Endodermal cell (in vitro differentiated cells): ENCODE data around the gene DDT. TPM values are rescaled to one million over a fixed set of nuclear protein-coding genes. Genes with fewer than 3 reads are reported as not detected.
"Not testable (repeated sequence)": the region's sequence is repeated elsewhere in the genome, so short reads cannot be mapped to it uniquely, and the experiment has no call there.

ENCODE experiments used
- DNase-seq: peaks from one replicate; pipeline ENCODE4 v3.0.0-alpha.2; 2017
- H3K27ac ChIP-seq: 2 replicates; pipeline ENCODE4 v1.5.1; 2013; ENCODE audit warnings: mild to moderate bottlenecking, low read depth, low read length, moderate library complexity
- H3K27me3 ChIP-seq: 2 replicates; pipeline ENCODE4 v1.6.1; 2013; ENCODE audit warnings: mild to moderate bottlenecking, low read length, moderate library complexity; ENCODE audit not compliant: insufficient read depth, control insufficient read depth, poor library complexity, severe bottlenecking
- H3K36me3 ChIP-seq: 2 replicates; pipeline ENCODE4 v1.7.0; 2013; ENCODE audit warnings: mild to moderate bottlenecking, low read length, moderate library complexity; ENCODE audit not compliant: control insufficient read depth, insufficient read depth
- H3K4me1 ChIP-seq: one replicate; pipeline ENCODE4 v1.7.0; 2013; ENCODE audit warnings: low read length; ENCODE audit not compliant: control insufficient read depth, insufficient read depth
- H3K4me3 ChIP-seq: 2 replicates; pipeline ENCODE4 v1.5.1; 2013; ENCODE audit warnings: mild to moderate bottlenecking, low read length, moderate library complexity
- H3K9ac ChIP-seq: 2 replicates; pipeline ENCODE4 v1.6.1; 2013; ENCODE audit warnings: mild to moderate bottlenecking, low read length, moderate library complexity; ENCODE audit not compliant: poor library complexity, severe bottlenecking; ENCODE audit errors: extremely low read depth
- H3K9me3 ChIP-seq: 2 replicates; pipeline ENCODE4 v1.6.1; 2013; ENCODE audit warnings: mild to moderate bottlenecking, low read length, moderate library complexity; ENCODE audit not compliant: control insufficient read depth
- H3K27ac Mint-ChIP-seq: 2 replicates; pipeline ENCODE4 v1.8.0; 2020; ENCODE audit warnings: mixed read lengths
- H3K27me3 Mint-ChIP-seq: 2 replicates; pipeline ENCODE4 v1.8.0; 2021; ENCODE audit warnings: mild to moderate bottlenecking, mixed read lengths; ENCODE audit not compliant: insufficient read depth
- H3K36me3 Mint-ChIP-seq: 2 replicates; pipeline ENCODE4 v1.8.0; 2020; ENCODE audit warnings: low read depth, mixed read lengths
- H3K4me1 Mint-ChIP-seq: 2 replicates; pipeline ENCODE4 v1.8.0; 2020; ENCODE audit warnings: mixed read lengths
- H3K4me3 Mint-ChIP-seq: 2 replicates; pipeline ENCODE4 v1.8.0; 2020; ENCODE audit warnings: mild to moderate bottlenecking, moderate library complexity, mixed read lengths
- H3K9me3 Mint-ChIP-seq: 2 replicates; pipeline ENCODE4 v1.8.0; 2020; ENCODE audit warnings: mild to moderate bottlenecking, mixed read lengths
- CTCF ChIP-seq: fragments of 200-600 bp; sonication (generic); conservative IDR thresholded peaks from 2 replicates; pipeline ENCODE4 v1.5.0; 2021; ENCODE audit warnings: antibody characterized with exemption, mild to moderate bottlenecking
- WGBS, 2 experiments: methylation state at CpG; one replicate each; pipeline versions ENCODE4 v1.1.5 to v1.1.7; 2013; ENCODE audit warnings: missing lambda C conversion rate in 2 of 2, mixed read lengths in 1 of 2; ENCODE audit not compliant: insufficient coverage in 1 of 2, insufficient read length in 1 of 2; 5-methylcytosine and 5-hydroxymethylcytosine counted together
- long read RNA-seq, 4 experiments: library from polyadenylated mRNA in 2 of 4; library from RNA in 1 of 4; library from capped mRNA in 1 of 4; stranded (forward) in 3 of 4; unstranded in 1 of 4; transcript quantifications; one replicate each; pipeline ENCODE4 v2.0.0, GENCODE V29; 2020 to 2021; ENCODE audit warnings: inconsistent platforms in 1 of 4
- polyA plus RNA-seq, 2 experiments: library from polyadenylated mRNA; stranded (reverse); fragments of 50-300 nt; gene quantifications; one replicate each; pipeline ENCODE4 v1.2.3, GENCODE V29; 2013
- total RNA-seq, 2 donors: library from RNA; stranded (reverse); fragmentation: NEBNext Ultra II Directional in 1 of 2; extraction: Animal tissue kit (Norgen Biotek cat#: 25700) in 1 of 2; gene quantifications; 2 replicates in 1 of 2; 3 replicates in 1 of 2; pipeline ENCODE4 v1.2.1, GENCODE V29; 2021

Gene DDT
- total RNA-seq = 100 to 1,000 TPM; 117 to 164 TPM
- polyA plus RNA-seq (2013, experiment 1 of 2) = 87.2 TPM
- 80.7 TPM for polyA plus RNA-seq (2013, experiment 2 of 2)
- long read RNA-seq, experiment 1, transcript DDT-202 (3 exons, 713 nt) = major isoform, 82 of 87 reads
- long read RNA-seq, experiment 1, partial matches to known transcripts = 0 of 87 reads
- long read RNA-seq, experiment 1, other reads (novel, unspliced or antisense) = 3 of 87 reads
- long read RNA-seq, experiment 2, transcript DDT-202 (3 exons, 713 nt) = major isoform, 15 of 20 reads
- long read RNA-seq, experiment 2, partial matches to known transcripts = 0 of 20 reads
- long read RNA-seq, experiment 2, other reads (novel, unspliced or antisense) = 1 of 20 reads
- long read RNA-seq, experiment 3, transcript DDT-206 (2 exons, 1,048 nt) = minor isoform, 7 of 44 reads
- long read RNA-seq, experiment 3, transcript DDT-202 (3 exons, 713 nt) = major isoform, 33 of 44 reads
- long read RNA-seq, experiment 3, partial matches to known transcripts = 0 of 44 reads
- long read RNA-seq, experiment 3, other reads (novel, unspliced or antisense) = 4 of 44 reads
- long read RNA-seq, experiment 4, partial matches to known transcripts = 0 of 2 reads
- long read RNA-seq, experiment 4, other reads (novel, unspliced or antisense) = 2 of 2 reads

DNA sequence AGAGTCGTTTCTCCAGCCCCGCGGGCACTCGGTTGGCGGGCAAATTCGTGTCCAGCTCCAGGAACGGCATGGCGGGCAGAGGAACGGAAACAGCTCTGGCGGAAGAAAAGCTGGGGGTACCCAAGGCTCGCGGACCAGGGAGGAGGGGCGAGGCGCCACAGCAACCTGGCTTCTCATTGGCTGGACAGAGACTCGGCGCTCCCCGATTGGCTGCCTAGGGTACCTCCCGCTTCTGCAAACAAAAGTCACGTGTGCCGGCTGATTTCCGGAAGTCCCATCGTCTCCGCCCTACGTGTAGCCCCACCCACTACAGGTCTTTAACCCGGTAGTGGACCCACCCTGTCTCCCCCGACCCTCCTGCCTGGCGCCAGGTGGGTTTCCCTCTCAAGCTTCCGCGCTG lies at the start of gene DDT:
DDT (minus strand) TSS at position 97 of the 400 bp plus-strand sequence; CDS start at position 70, 27 bp downstream.
- H3K4me1 ChIP-seq, H3K27me3 Mint-ChIP-seq, DNase-seq, H3K4me3 ChIP-seq, H3K9me3 Mint-ChIP-seq, H3K9ac ChIP-seq, H3K4me3 Mint-ChIP-seq, H3K27ac Mint-ChIP-seq, H3K27ac ChIP-seq, H3K9me3 ChIP-seq, H3K27me3 ChIP-seq, H3K4me1 Mint-ChIP-seq: not testable (repeated sequence)
- H3K36me3 ChIP-seq = peaks cover 25% of the 10 kb centered on the region
- WGBS, 2 experiments = no CpG with 5 or more reads among the region's 29 CpGs
- peaks cover 27% of the 10 kb centered on the region for H3K36me3 Mint-ChIP-seq

GRCh38 chr22:24023204-24023789 lies 49.1 kb upstream of the DDT start:
- no peaks in the 10 kb centered on the region for H3K9me3 Mint-ChIP-seq
- Histone ChIP-seq H3K9ac (no peak overlapping the region), H3K4me1 (no peaks in the 10 kb centered on the region), H3K4me3 (no peak overlapping the region), H3K27me3 (no peaks in the 10 kb centered on the region), H3K27ac (no peak overlapping the region), H3K9me3 (no peaks in the 10 kb centered on the region), H3K36me3 (no peaks in the 10 kb centered on the region)
- H3K4me3 Mint-ChIP-seq = no peak overlapping the region
- peaks cover 16% of the 10 kb centered on the region for H3K4me1 Mint-ChIP-seq
- TF ChIP-seq CTCF = no peak
- H3K36me3 Mint-ChIP-seq = peaks cover 5% of the 10 kb centered on the region
- no peaks in the 10 kb centered on the region for H3K27me3 Mint-ChIP-seq
- no peak overlapping the region for H3K27ac Mint-ChIP-seq
- DNase-seq = no peak

GRCh38 chr22:24021304-24021703 lies 47.1 kb upstream of the DDT start:
- DNase-seq = no peak
- Mint-ChIP-seq H3K4me1 (peaks cover 10% of the 10 kb centered on the region), H3K36me3 (peaks cover 12% of the 10 kb centered on the region), H3K27me3 (no peaks in the 10 kb centered on the region), H3K9me3 (no peaks in the 10 kb centered on the region), H3K4me3 (no peak overlapping the region), H3K27ac (no peak overlapping the region)
- H3K9me3 ChIP-seq = peaks cover 1% of the 10 kb centered on the region
- TF ChIP-seq CTCF = no peak
- no peak overlapping the region for H3K27ac ChIP-seq
- no peaks in the 10 kb centered on the region for H3K27me3 ChIP-seq
- no peak overlapping the region for H3K4me3 ChIP-seq
- H3K9ac ChIP-seq = no peak overlapping the region
- WGBS, 2 experiments = 80 to 99% methylated on average over 1 to 2 of the region's 3 CpGs
- no peaks in the 10 kb centered on the region for H3K4me1 ChIP-seq
- peaks cover 12% of the 10 kb centered on the region for H3K36me3 ChIP-seq
